ENCODE results near the gene UBXN1.
"Not testable (repeated sequence)": the region's sequence is repeated elsewhere in the genome, so short reads cannot be mapped to it uniquely, and the experiment has no call there.

UBXN1 gene

GRCh38 chr11:62671608-62672389 is 7.1 kb downstream of the UBXN1 start, which contains the start of the genes LBHD1 and UQCC3:
LBHD1 (minus strand) TSS chr11:62672267; CDS start chr11:62670031, 2,236 bp downstream.
UQCC3 (plus strand) TSS chr11:62671673; CDS start chr11:62671746, 73 bp downstream.
- DNase-seq (ENCODE audit: low read depth), result peak; percentile 84

GRCh38 chr11:62671236-62671607 is 7.7 kb downstream of the UBXN1 start:
- no peak for DNase-seq (ENCODE audit: low read depth)

- DNase-seq (ENCODE audit: low read depth), result no peak
These were observed 9.3 kb downstream of the UBXN1 start for GRCh38 chr11:62669420-62670161.

GRCh38 chr11:62667460-62667859 is 11.4 kb downstream of the UBXN1 start:
- no peak for DNase-seq (ENCODE audit: low read depth)

- DNase-seq (ENCODE audit: low read depth), result no peak
These were observed 12.5 kb downstream of the UBXN1 start for GRCh38 chr11:62666259-62666926.

- DNase-seq (ENCODE audit: low read depth), result peak; percentile 61
These were observed 13.1 kb downstream of the UBXN1 start for GRCh38 chr11:62665599-62666258.

- DNase-seq (ENCODE audit: low read depth), result peak; percentile 95
These were observed 13.7 kb downstream of the UBXN1 start, which contains the start of the genes C11orf98 and CSKMT for GRCh38 chr11:62665075-62665598. C11orf98 (minus strand) TSS chr11:62665210; CDS start chr11:62665169, 41 bp downstream. CSKMT (plus strand) TSS chr11:62665312; CDS start chr11:62665880, 568 bp downstream.

GRCh38 chr11:62664405-62665074 is 14.3 kb downstream of the UBXN1 start:
- peak; percentile 44 for DNase-seq (ENCODE audit: low read depth)

- no peak for DNase-seq (ENCODE audit: low read depth)
These were observed 22.0 kb downstream of the UBXN1 start for GRCh38 chr11:62656796-62657429.

GRCh38 chr11:62654297-62654696 is 24.6 kb downstream of the UBXN1 start:
- DNase-seq (ENCODE audit: low read depth), result no peak

GRCh38 chr11:62652161-62653006 is 26.5 kb downstream of the UBXN1 start:
- no peak for DNase-seq (ENCODE audit: low read depth)

- not testable (repeated sequence) for DNase-seq (ENCODE audit: low read depth)
These were observed 28.6 kb downstream of the UBXN1 start for GRCh38 chr11:62650283-62650682.

GRCh38 chr11:62649486-62649885 is 29.4 kb downstream of the UBXN1 start:
- DNase-seq (ENCODE audit: low read depth), result no peak

GRCh38 chr11:62648967-62649364 is 29.9 kb downstream of the UBXN1 start:
- DNase-seq (ENCODE audit: low read depth), result no peak

GRCh38 chr11:62648185-62648966 is 30.5 kb downstream of the UBXN1 start:
- DNase-seq (ENCODE audit: low read depth), result no peak

- no peak for DNase-seq (ENCODE audit: low read depth)
These were observed 31.3 kb downstream of the UBXN1 start for GRCh38 chr11:62647609-62648005.

GRCh38 chr11:62646825-62647608 is 31.9 kb downstream of the UBXN1 start:
- no peak for DNase-seq (ENCODE audit: low read depth)

Measured in activated T-cell treated with anti-CD3 and anti-CD28 coated beads for 24 hours (primary cell).